Liver (tissue), 9 donors: Measurements from ENCODE around the gene SATB1. TPM values are rescaled to one million over a fixed set of nuclear protein-coding genes. Genes with fewer than 3 reads are reported as not detected.

ENCODE experiments used
- DNase-seq: peaks from one replicate; pipeline ENCODE4 v3.0.0-alpha.2; 2017; ENCODE audit warnings: low spot score
- H3K27ac ChIP-seq, 2 donors: one replicate each; pipeline ENCODE4 v1.7.0; 2013; ENCODE audit warnings: inconsistent platforms in 2 of 2, low read length in 2 of 2, control low read depth in 1 of 2, low read depth in 1 of 2, mild to moderate bottlenecking in 1 of 2
- H3K27me3 ChIP-seq, 4 donors: one replicate each; pipeline versions ENCODE4 v1.6.1 to v1.7.0; 2013; ENCODE audit warnings: low read length in 3 of 4, inconsistent platforms in 1 of 4, mild to moderate bottlenecking in 1 of 4, moderate library complexity in 1 of 4; ENCODE audit not compliant: control insufficient read depth in 4 of 4, insufficient read depth in 4 of 4
- H3K36me3 ChIP-seq, 4 donors: one replicate each; pipeline versions ENCODE4 v1.6.1 to v1.7.0; 2013; ENCODE audit warnings: low read length in 3 of 4, mild to moderate bottlenecking in 3 of 4, low read depth in 1 of 4, moderate library complexity in 1 of 4; ENCODE audit not compliant: control insufficient read depth in 4 of 4, insufficient read depth in 3 of 4
- H3K4me1 ChIP-seq, 4 donors: one replicate each; pipeline versions ENCODE4 v1.6.1 to v1.7.0; 2013; ENCODE audit warnings: low read length in 3 of 4, mild to moderate bottlenecking in 3 of 4, moderate library complexity in 1 of 4; ENCODE audit not compliant: control insufficient read depth in 4 of 4, insufficient read depth in 4 of 4
- H3K4me3 ChIP-seq, 3 donors: one replicate each; pipeline versions ENCODE4 v1.6.1 to v1.7.0; 2013; ENCODE audit warnings: low read length in 3 of 3, control low read depth in 1 of 3, low read depth in 1 of 3, mild to moderate bottlenecking in 1 of 3
- H3K9ac ChIP-seq, 2 donors: one replicate each; pipeline ENCODE4 v1.7.0; 2013; ENCODE audit warnings: low read length in 2 of 2, mild to moderate bottlenecking in 2 of 2, moderate library complexity in 2 of 2, control low read depth in 1 of 2, low read depth in 1 of 2
- H3K9me3 ChIP-seq, 4 donors: one replicate each; pipeline versions ENCODE4 v1.6.1 to v1.7.0; 2013; ENCODE audit warnings: low read length in 3 of 4; ENCODE audit not compliant: control insufficient read depth in 4 of 4
- ATF3 ChIP-seq: IDR thresholded peaks from 2 replicates; pipeline ENCODE4 v1.6.1; 2016; ENCODE audit warnings: antibody characterized with exemption
- EGR1 ChIP-seq, 2 donors: IDR thresholded peaks; 2 replicates each; pipeline ENCODE4 v1.6.1; 2016 to 2018; ENCODE audit warnings: antibody characterized with exemption in 2 of 2, low read depth in 2 of 2
- FOXA1 ChIP-seq: IDR thresholded peaks from 2 replicates; pipeline ENCODE4 v1.6.1; 2016; ENCODE audit warnings: antibody characterized with exemption
- FOXA2 ChIP-seq: IDR thresholded peaks from 2 replicates; pipeline ENCODE4 v1.6.1; 2016; ENCODE audit warnings: antibody characterized with exemption
- GABPA ChIP-seq, 2 donors: IDR thresholded peaks in 1 of 2; conservative IDR thresholded peaks in 1 of 2; 2 replicates each; pipeline ENCODE4 v1.6.1; 2016; ENCODE audit warnings: antibody characterized with exemption in 2 of 2, mild to moderate bottlenecking in 1 of 2, moderate library complexity in 1 of 2
- HNF4A ChIP-seq, 2 donors: conservative IDR thresholded peaks; 2 replicates each; pipeline ENCODE4 v1.6.1; 2016; ENCODE audit warnings: antibody characterized with exemption in 2 of 2, mild to moderate bottlenecking in 2 of 2
- HNF4G ChIP-seq: IDR thresholded peaks from 2 replicates; pipeline ENCODE4 v1.6.1; 2016; ENCODE audit warnings: antibody characterized with exemption
- JUND ChIP-seq, 2 donors: IDR thresholded peaks; 2 replicates each; pipeline ENCODE4 v1.6.1; 2016; ENCODE audit warnings: antibody characterized with exemption in 2 of 2
- NR2F2 ChIP-seq: IDR thresholded peaks from 2 replicates; pipeline ENCODE4 v1.6.1; 2016; ENCODE audit warnings: antibody characterized with exemption
- RAD21 ChIP-seq, 2 donors: IDR thresholded peaks; 2 replicates each; pipeline ENCODE4 v1.6.1; 2016; ENCODE audit warnings: antibody characterized with exemption in 2 of 2, mild to moderate bottlenecking in 2 of 2
- RXRA ChIP-seq, 2 donors: IDR thresholded peaks; 2 replicates each; pipeline ENCODE4 v1.6.1; 2017 to 2018; ENCODE audit warnings: antibody characterized with exemption in 2 of 2, mild to moderate bottlenecking in 1 of 2
- SP1 ChIP-seq: IDR thresholded peaks from 2 replicates; pipeline ENCODE4 v1.6.1; 2018; ENCODE audit warnings: antibody characterized with exemption, mild to moderate bottlenecking
- TAF1 ChIP-seq: conservative IDR thresholded peaks from 2 replicates; pipeline ENCODE4 v1.6.1; 2016; ENCODE audit warnings: antibody characterized with exemption, mild to moderate bottlenecking
- YY1 ChIP-seq: IDR thresholded peaks from 2 replicates; pipeline ENCODE4 v1.6.1; 2016; ENCODE audit warnings: antibody characterized with exemption, mild to moderate bottlenecking
- ZBTB33 ChIP-seq: IDR thresholded peaks from 2 replicates; pipeline ENCODE4 v1.6.1; 2016; ENCODE audit warnings: antibody characterized with exemption
- WGBS: extraction: QIAGEN DNeasy Blood & Tissue Kit; methylation state at CpG from one replicate; pipeline ENCODE4 v1.1.7; 2013; 5-methylcytosine and 5-hydroxymethylcytosine counted together
- polyA plus RNA-seq, 2 donors: library from polyadenylated mRNA; stranded (reverse) in 1 of 2; unstranded in 1 of 2; fragments of 200-250 nt in 1 of 2; fragments of >200 nt in 1 of 2; fragmentation: Nextera tagmentation in 1 of 2; extraction: Ambion mirVana in 1 of 2; gene quantifications; one replicate each; pipeline versions ENCODE4 v1.2.1 to v1.2.3, GENCODE V29; 2013 to 2015
- total RNA-seq, 2 donors: library from RNA; depleted of rRNA; stranded (reverse); fragments of >200 nt; gene quantifications; one replicate each; pipeline ENCODE4 v1.2.3, GENCODE V29; 2014
- TF ChIP-seq, protein P1 (sequence below): IDR thresholded peaks from 2 replicates; pipeline ENCODE4 v1.6.1; 2016; ENCODE audit warnings: antibody characterized with exemption, mild to moderate bottlenecking
- TF ChIP-seq, protein P2 (sequence below): fragments of 150-350 bp; IDR thresholded peaks from 2 replicates; pipeline ENCODE4 v1.5.1; 2017; ENCODE audit warnings: improper control_type of control experiment, low read depth, low read length; ENCODE audit not compliant: missing input control
- TF ChIP-seq, protein P3 (sequence below): IDR thresholded peaks from 2 replicates; pipeline ENCODE4 v1.6.1; 2016; ENCODE audit warnings: antibody characterized with exemption
- donor health status: healthy.
- donor health status: healthy.
- donor health status: healthy.
- donor health status: healthy.
- donor health status: healthy.

Gene SATB1
- total and polyA plus RNA-seq, 4 donors = 4.3 to 23.7 (median 10.5) TPM

DNA sequence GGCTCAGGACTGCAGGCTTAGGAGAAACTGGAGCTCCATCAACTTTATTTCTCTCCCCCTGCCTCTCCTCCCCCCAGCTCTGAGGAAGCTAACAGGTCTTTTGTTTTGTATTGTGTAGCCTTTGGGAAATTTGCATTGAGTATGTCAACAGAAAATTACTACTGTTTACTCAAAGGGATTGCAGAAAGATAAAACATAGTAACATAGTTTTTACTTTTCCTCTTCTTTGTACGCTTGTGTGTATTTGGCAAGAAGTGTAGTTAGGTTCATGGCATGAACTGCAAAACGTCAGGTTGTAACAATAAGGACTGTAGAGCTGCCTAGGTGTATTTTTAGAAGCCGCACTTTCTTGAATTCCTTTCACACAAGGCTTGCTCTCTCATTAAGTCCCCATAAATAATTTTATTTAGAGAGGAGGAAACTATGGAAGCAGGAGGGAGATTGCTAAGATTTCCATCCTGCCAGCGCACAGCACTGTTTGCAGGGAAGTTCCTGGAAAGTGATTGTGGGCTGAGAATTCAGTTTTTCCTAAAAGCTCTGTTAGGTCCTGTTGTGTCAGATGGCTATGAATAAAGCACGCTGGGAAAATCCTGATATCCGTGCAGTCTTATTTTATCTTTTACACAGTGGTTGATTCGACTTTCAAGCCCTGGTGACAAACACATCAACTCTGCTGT, 21.1 kb upstream of the SATB1 start:
- WGBS = 27% methylated on average over 7 of the region's 7 CpGs
- Histone ChIP-seq H3K36me3 (no peaks in the 10 kb centered on the region), H3K4me1 (peaks cover 4 to 24% (median 20%) of the 10 kb centered on the region in 4 donors), H3K27ac (no peak overlapping the region), H3K4me3 (no peak overlapping the region), H3K9ac (no peak overlapping the region), H3K27me3 (no peaks in the 10 kb centered on the region), H3K9me3 (peaks cover 0 to 3% (median 0%) of the 10 kb centered on the region in 4 donors)
- no peak for TF ChIP-seq EGR1 (IDR thresholded peaks at IDR 0.05; ENCODE audit: low read depth in 2 of 2)
- no peak for TF ChIP-seq NR2F2
- TF ChIP-seq SP1 = no peak
- no peak for TF ChIP-seq RAD21 (IDR thresholded peaks at IDR 0.05)
- no peak for TF ChIP-seq JUND (IDR thresholded peaks at IDR 0.05)
- no peak for TF ChIP-seq FOXA2
- TF ChIP-seq TAF1 = no peak
- TF ChIP-seq, protein P1, sequence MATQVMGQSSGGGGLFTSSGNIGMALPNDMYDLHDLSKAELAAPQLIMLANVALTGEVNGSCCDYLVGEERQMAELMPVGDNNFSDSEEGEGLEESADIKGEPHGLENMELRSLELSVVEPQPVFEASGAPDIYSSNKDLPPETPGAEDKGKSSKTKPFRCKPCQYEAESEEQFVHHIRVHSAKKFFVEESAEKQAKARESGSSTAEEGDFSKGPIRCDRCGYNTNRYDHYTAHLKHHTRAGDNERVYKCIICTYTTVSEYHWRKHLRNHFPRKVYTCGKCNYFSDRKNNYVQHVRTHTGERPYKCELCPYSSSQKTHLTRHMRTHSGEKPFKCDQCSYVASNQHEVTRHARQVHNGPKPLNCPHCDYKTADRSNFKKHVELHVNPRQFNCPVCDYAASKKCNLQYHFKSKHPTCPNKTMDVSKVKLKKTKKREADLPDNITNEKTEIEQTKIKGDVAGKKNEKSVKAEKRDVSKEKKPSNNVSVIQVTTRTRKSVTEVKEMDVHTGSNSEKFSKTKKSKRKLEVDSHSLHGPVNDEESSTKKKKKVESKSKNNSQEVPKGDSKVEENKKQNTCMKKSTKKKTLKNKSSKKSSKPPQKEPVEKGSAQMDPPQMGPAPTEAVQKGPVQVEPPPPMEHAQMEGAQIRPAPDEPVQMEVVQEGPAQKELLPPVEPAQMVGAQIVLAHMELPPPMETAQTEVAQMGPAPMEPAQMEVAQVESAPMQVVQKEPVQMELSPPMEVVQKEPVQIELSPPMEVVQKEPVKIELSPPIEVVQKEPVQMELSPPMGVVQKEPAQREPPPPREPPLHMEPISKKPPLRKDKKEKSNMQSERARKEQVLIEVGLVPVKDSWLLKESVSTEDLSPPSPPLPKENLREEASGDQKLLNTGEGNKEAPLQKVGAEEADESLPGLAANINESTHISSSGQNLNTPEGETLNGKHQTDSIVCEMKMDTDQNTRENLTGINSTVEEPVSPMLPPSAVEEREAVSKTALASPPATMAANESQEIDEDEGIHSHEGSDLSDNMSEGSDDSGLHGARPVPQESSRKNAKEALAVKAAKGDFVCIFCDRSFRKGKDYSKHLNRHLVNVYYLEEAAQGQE = no peak
- TF ChIP-seq FOXA1 = no peak
- TF ChIP-seq ZBTB33 = no peak
- TF ChIP-seq RXRA (IDR thresholded peaks at IDR 0.05) = no peak
- TF ChIP-seq, protein P2, sequence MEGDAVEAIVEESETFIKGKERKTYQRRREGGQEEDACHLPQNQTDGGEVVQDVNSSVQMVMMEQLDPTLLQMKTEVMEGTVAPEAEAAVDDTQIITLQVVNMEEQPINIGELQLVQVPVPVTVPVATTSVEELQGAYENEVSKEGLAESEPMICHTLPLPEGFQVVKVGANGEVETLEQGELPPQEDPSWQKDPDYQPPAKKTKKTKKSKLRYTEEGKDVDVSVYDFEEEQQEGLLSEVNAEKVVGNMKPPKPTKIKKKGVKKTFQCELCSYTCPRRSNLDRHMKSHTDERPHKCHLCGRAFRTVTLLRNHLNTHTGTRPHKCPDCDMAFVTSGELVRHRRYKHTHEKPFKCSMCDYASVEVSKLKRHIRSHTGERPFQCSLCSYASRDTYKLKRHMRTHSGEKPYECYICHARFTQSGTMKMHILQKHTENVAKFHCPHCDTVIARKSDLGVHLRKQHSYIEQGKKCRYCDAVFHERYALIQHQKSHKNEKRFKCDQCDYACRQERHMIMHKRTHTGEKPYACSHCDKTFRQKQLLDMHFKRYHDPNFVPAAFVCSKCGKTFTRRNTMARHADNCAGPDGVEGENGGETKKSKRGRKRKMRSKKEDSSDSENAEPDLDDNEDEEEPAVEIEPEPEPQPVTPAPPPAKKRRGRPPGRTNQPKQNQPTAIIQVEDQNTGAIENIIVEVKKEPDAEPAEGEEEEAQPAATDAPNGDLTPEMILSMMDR = no peak
- no peak for TF ChIP-seq ATF3
- TF ChIP-seq HNF4A (conservative IDR thresholded peaks at IDR 0.05) = no peak
- no peak for TF ChIP-seq HNF4G
- no peak for TF ChIP-seq YY1
- no peak for TF ChIP-seq GABPA (IDR thresholded peaks at IDR 0.05 in 1 of 2, conservative IDR thresholded peaks at IDR 0.05 in 1 of 2)
- TF ChIP-seq, protein P3, sequence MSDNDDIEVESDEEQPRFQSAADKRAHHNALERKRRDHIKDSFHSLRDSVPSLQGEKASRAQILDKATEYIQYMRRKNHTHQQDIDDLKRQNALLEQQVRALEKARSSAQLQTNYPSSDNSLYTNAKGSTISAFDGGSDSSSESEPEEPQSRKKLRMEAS = no peak
- no peak for DNase-seq
